ENCODE measurements around the gene DNASE1L3.

GRCh38 chr3:58180099-58180880 is 30.5 kb downstream of the DNASE1L3 start:
- TF ChIP-seq CTCF (conservative IDR thresholded peaks at IDR 0.05 in 1 of 2, IDR thresholded peaks at IDR 0.05 in 1 of 2; ENCODE audit: low read depth in 1 of 2, low read length in 2 of 2) (no peak), EZH2 (IDR thresholded peaks at IDR 0.05; ENCODE audit: low read length, missing control alignments) (no peak)

Data from fibroblast of lung (primary cell).